SK-N-SH treated with all-trans-retinoic acid at 6 μM for 48 hours (cell line): ENCODE measurements around the gene AKAP13.

Experiments used
- ATAC-seq: fragments of 200-7000 bp; cut with Tn5 transposase; 3 replicates; pipeline ENCODE4 v1.9.1; 2020; ENCODE audit warnings: mild to moderate bottlenecking, moderate library complexity
- ARNTL ChIP-seq: fragments of 450-650 bp; formaldehyde crosslinking; IDR thresholded peaks from 2 replicates; pipeline ENCODE4 v1.5.0; 2020; ENCODE audit warnings: low read depth, mild to moderate bottlenecking, moderate library complexity, borderline replicate concordance
- BACH2 ChIP-seq: fragments of 250-450 bp; sonication (Bioruptor Pico); IDR thresholded peaks from 2 replicates; pipeline ENCODE4 v1.9.0; 2021; ENCODE audit warnings: mild to moderate bottlenecking, borderline replicate concordance
- CREB5 ChIP-seq: fragments of 250-450 bp; sonication (Bioruptor Pico); IDR thresholded peaks from 2 replicates; pipeline ENCODE4 v1.5.1; 2020; ENCODE audit warnings: low read depth, mild to moderate bottlenecking, moderate library complexity
- CSDC2 ChIP-seq: fragments of 250-450 bp; sonication (Bioruptor Pico); IDR thresholded peaks from 2 replicates; pipeline ENCODE4 v1.5.0; 2020; ENCODE audit warnings: mild to moderate bottlenecking, moderate library complexity
- ESRRG ChIP-seq: fragments of 250-450 bp; sonication (Bioruptor Pico); IDR thresholded peaks from 2 replicates; pipeline ENCODE4 v1.6.1; 2021; ENCODE audit warnings: mild to moderate bottlenecking
- GLIS3 ChIP-seq: fragments of 250-450 bp; sonication (Bioruptor Pico); IDR thresholded peaks from 2 replicates; pipeline ENCODE4 v1.5.0; 2020; ENCODE audit warnings: mild to moderate bottlenecking, moderate library complexity
- ISL1 ChIP-seq: fragments of 250-450 bp; sonication (Bioruptor Pico); IDR thresholded peaks from 2 replicates; pipeline ENCODE4 v2.1.2; 2022; ENCODE audit warnings: mild to moderate bottlenecking, moderate library complexity
- OSR1 ChIP-seq: fragments of 250-450 bp; sonication (Bioruptor Pico); IDR thresholded peaks from 2 replicates; pipeline ENCODE4 v1.8.0; 2022; ENCODE audit warnings: moderate library complexity, mild to moderate bottlenecking, inconsistent platforms
- POU6F1 ChIP-seq: fragments of 250-450 bp; sonication (Bioruptor Pico); IDR thresholded peaks from 2 replicates; pipeline ENCODE4 v1.8.0; 2021; ENCODE audit warnings: low read depth, mild to moderate bottlenecking, moderate library complexity, borderline replicate concordance
- PPARA ChIP-seq: fragments of 250-450 bp; sonication (Bioruptor Pico); IDR thresholded peaks from 2 replicates; pipeline ENCODE4 v1.5.0; 2020; ENCODE audit warnings: mild to moderate bottlenecking, borderline replicate concordance
- RARB ChIP-seq: fragments of 250-450 bp; sonication (Bioruptor Pico); IDR thresholded peaks from 2 replicates; pipeline ENCODE4 v1.8.0; 2021; ENCODE audit warnings: mild to moderate bottlenecking, moderate library complexity
- SNAI2 ChIP-seq: fragments of 250-450 bp; sonication (Bioruptor Pico); IDR thresholded peaks from 2 replicates; pipeline ENCODE4 v1.5.0; 2020; ENCODE audit warnings: mild to moderate bottlenecking, moderate library complexity
- TOX ChIP-seq: fragments of 250-450 bp; sonication (Bioruptor Pico); IDR thresholded peaks from 2 replicates; pipeline ENCODE4 v1.8.0; 2021; ENCODE audit warnings: mild to moderate bottlenecking, moderate library complexity, borderline replicate concordance
- TSHZ2 ChIP-seq: fragments of 250-450 bp; sonication (Bioruptor Pico); IDR thresholded peaks from 2 replicates; pipeline ENCODE4 v1.5.0; 2020; ENCODE audit warnings: mild to moderate bottlenecking, moderate library complexity
- ZC3H10 ChIP-seq: fragments of 250-450 bp; sonication (Bioruptor Pico); IDR thresholded peaks from 2 replicates; pipeline ENCODE4 v1.5.1; 2021; ENCODE audit warnings: mild to moderate bottlenecking, moderate library complexity
- ZFP3 ChIP-seq: fragments of 250-450 bp; sonication (Bioruptor Pico); IDR thresholded peaks from 2 replicates; pipeline ENCODE4 v1.5.0; 2020; ENCODE audit warnings: mild to moderate bottlenecking, moderate library complexity
- ZFP30 ChIP-seq: fragments of 450-650 bp; formaldehyde crosslinking; IDR thresholded peaks from 2 replicates; pipeline ENCODE4 v1.5.0; 2022; ENCODE audit warnings: mild to moderate bottlenecking, moderate library complexity
- ZNF565 ChIP-seq: fragments of 450-650 bp; formaldehyde crosslinking; conservative IDR thresholded peaks from 2 replicates; pipeline ENCODE4 v1.5.0; 2020; ENCODE audit warnings: low read depth, mild to moderate bottlenecking, moderate library complexity
- ZNF70 ChIP-seq: fragments of 450-650 bp; formaldehyde crosslinking; IDR thresholded peaks from 2 replicates; pipeline ENCODE4 v1.5.0; 2020; ENCODE audit warnings: mild to moderate bottlenecking, moderate library complexity
- ZNF8 ChIP-seq: fragments of 450-650 bp; formaldehyde crosslinking; IDR thresholded peaks from 2 replicates; pipeline ENCODE4 v1.5.0; 2020; ENCODE audit warnings: mild to moderate bottlenecking, moderate library complexity
- TF ChIP-seq, protein P1 (sequence below): fragments of 250-450 bp; sonication (Bioruptor Pico); IDR thresholded peaks from 2 replicates; pipeline ENCODE4 v1.8.0; 2020; ENCODE audit warnings: mild to moderate bottlenecking, moderate library complexity, borderline replicate concordance
- TF ChIP-seq, protein P2 (sequence below): fragments of 250-450 bp; sonication (Bioruptor Pico); IDR thresholded peaks from 2 replicates; pipeline ENCODE4 v1.5.1; 2021; ENCODE audit warnings: mild to moderate bottlenecking, moderate library complexity

The AKAP13 gene

DNA sequence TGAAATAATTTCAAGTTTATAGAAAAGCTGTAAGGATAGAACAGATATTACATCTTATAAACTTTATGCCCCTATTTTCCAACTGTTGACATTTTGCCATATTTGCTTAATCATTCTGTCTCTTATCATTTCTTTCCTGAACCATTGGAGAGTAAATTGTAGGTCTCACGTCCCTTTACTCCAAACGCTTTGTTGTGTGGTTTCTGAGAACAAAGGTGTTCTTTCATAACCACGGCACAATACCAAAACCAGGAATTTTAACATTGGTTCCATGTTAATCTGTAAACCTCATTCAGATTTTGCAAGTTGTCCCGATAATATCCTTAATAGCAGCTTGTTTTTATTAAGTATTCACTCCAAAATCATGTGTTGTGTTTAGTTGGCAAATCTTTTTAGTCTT is 134.8 kb downstream of the AKAP13 start:
- no peak for ATAC-seq
- TF ChIP-seq ISL1 (no peak), POU6F1 (CRISPR knock-in tag) (no peak), BACH2 (CRISPR knock-in tag) (no peak), ZC3H10 (no peak), ARNTL (CRISPR knock-in tag) (no peak), ZNF565 (no peak), ESRRG (CRISPR knock-in tag) (no peak), SNAI2 (CRISPR knock-in tag) (no peak), OSR1 (CRISPR knock-in tag) (no peak), ZNF70 (CRISPR knock-in tag) (no peak), ZFP30 (CRISPR knock-in tag) (no peak), ZFP3 (CRISPR knock-in tag) (no peak), PPARA (no peak), RARB (no peak), TOX (CRISPR knock-in tag) (no peak), CREB5 (CRISPR knock-in tag) (no peak), TSHZ2 (CRISPR knock-in tag) (no peak)
- TF ChIP-seq, protein P1, sequence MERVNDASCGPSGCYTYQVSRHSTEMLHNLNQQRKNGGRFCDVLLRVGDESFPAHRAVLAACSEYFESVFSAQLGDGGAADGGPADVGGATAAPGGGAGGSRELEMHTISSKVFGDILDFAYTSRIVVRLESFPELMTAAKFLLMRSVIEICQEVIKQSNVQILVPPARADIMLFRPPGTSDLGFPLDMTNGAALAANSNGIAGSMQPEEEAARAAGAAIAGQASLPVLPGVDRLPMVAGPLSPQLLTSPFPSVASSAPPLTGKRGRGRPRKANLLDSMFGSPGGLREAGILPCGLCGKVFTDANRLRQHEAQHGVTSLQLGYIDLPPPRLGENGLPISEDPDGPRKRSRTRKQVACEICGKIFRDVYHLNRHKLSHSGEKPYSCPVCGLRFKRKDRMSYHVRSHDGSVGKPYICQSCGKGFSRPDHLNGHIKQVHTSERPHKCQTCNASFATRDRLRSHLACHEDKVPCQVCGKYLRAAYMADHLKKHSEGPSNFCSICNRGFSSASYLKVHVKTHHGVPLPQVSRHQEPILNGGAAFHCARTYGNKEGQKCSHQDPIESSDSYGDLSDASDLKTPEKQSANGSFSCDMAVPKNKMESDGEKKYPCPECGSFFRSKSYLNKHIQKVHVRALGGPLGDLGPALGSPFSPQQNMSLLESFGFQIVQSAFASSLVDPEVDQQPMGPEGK = no peak
- TF ChIP-seq, protein P2, sequence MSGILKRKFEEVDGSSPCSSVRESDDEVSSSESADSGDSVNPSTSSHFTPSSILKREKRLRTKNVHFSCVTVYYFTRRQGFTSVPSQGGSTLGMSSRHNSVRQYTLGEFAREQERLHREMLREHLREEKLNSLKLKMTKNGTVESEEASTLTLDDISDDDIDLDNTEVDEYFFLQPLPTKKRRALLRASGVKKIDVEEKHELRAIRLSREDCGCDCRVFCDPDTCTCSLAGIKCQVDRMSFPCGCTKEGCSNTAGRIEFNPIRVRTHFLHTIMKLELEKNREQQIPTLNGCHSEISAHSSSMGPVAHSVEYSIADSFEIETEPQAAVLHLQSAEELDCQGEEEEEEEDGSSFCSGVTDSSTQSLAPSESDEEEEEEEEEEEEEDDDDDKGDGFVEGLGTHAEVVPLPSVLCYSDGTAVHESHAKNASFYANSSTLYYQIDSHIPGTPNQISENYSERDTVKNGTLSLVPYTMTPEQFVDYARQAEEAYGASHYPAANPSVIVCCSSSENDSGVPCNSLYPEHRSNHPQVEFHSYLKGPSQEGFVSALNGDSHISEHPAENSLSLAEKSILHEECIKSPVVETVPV (CRISPR knock-in tag) = no peak

DNA sequence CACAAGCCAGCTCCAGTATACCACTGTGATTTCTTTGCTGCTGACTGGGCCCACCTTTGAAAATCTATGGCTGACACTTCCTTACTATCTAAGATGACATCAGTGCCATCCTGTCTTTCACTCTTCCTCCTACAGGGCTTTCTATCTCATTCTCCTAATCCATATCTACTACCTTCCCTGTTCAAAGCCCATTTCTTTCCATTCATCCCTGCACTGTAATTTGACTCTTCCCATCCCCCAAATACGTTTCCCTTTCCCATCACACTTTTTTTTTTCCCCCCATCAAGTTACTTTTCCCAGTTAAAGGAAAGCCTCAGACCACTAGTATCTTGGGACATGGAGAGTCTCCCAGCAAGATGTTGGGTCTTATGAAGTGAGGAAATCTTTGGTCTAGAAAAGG is 136.7 kb downstream of the AKAP13 start:
- no peak for TF ChIP-seq BACH2 (CRISPR knock-in tag)
- no peak for TF ChIP-seq ARNTL (CRISPR knock-in tag)
- TF ChIP-seq ISL1 = no peak
- no peak for TF ChIP-seq GLIS3
- TF ChIP-seq TOX (CRISPR knock-in tag) = no peak
- no peak for TF ChIP-seq ZNF565
- no peak for TF ChIP-seq SNAI2 (CRISPR knock-in tag)
- TF ChIP-seq PPARA = no peak
- no peak for TF ChIP-seq CREB5 (CRISPR knock-in tag)
- TF ChIP-seq ZNF8 = no peak
- TF ChIP-seq CSDC2 (CRISPR knock-in tag) = no peak
- no peak for TF ChIP-seq ESRRG (CRISPR knock-in tag)
- no peak for TF ChIP-seq POU6F1 (CRISPR knock-in tag)
- TF ChIP-seq, all 23 proteins: peak for 0
- no peak for ATAC-seq
